AG04450 (cell line): ENCODE measurements around the gene SORCS2. TPM values are rescaled to one million over a fixed set of nuclear protein-coding genes. Genes with fewer than 3 reads are reported as not detected.

Experiments used
- CTCF ChIA-PET: fragments of 300-600, 350-600 bp; formaldehyde crosslinking; extraction: SDS; loops from one replicate; lab custom pipeline; 2022; ENCODE audit warnings: antibody characterized with exemption, inconsistent platforms; lab: Charles Lee
- POLR2A ChIA-PET: fragments of 350-600 bp; formaldehyde crosslinking; extraction: SDS; loops from one replicate; lab custom pipeline; 2021; ENCODE audit warnings: antibody characterized with exemption, inconsistent platforms; lab: Yijun Ruan, JAX
- DNase-seq: peaks from one replicate; pipeline ENCODE4 v3.0.0-alpha.2; 2011; ENCODE audit warnings: low read depth, low spot score
- H3K27ac ChIP-seq: one replicate; pipeline ENCODE4 v1.5.1; 2012; ENCODE audit warnings: low read depth, low read length, control low read depth
- H3K27me3 ChIP-seq: one replicate; pipeline ENCODE4 v1.6.0; 2012; ENCODE audit warnings: low read length; ENCODE audit not compliant: control insufficient read depth, insufficient read depth
- H3K4me3 ChIP-seq: 2 replicates; pipeline ENCODE4 v1.5.1; 2011; ENCODE audit warnings: mild to moderate bottlenecking, low read depth, low read length, control low read depth
- H3K9me3 ChIP-seq: 2 replicates; pipeline ENCODE4 v1.5.1; 2012; ENCODE audit warnings: low read length; ENCODE audit not compliant: control insufficient read depth, insufficient read depth
- CTCF ChIP-seq: IDR thresholded peaks from 2 replicates; pipeline ENCODE4 v1.5.1; 2011; ENCODE audit warnings: low read depth, low read length, control low read depth, inconsistent platforms
- polyA plus RNA-seq: library from polyadenylated mRNA; depleted of rRNA; stranded (reverse); fragments of >200 nt; gene quantifications from 2 replicates; pipeline ENCODE4 v1.2.3, GENCODE V29; 2011

The SORCS2 gene
- polyA plus RNA-seq, 1 experiment: 0.29 TPM

- no peak for TF ChIP-seq CTCF
Measured at GRCh38 chr4:7252051-7252450, 59.7 kb downstream of the SORCS2 start.

GRCh38 chr4:7252510-7253340 lies 60.4 kb downstream of the SORCS2 start:
- no peak for TF ChIP-seq CTCF
- ChIA-PET POLR2A (no interaction called here), CTCF (no interaction called here)
- Histone ChIP-seq H3K27me3 (peaks cover 65% of the 10 kb centered on the region), H3K4me3 (no peak overlapping the region), H3K9me3 (no peaks in the 10 kb centered on the region; the same call in none of the 2 replicates), H3K27ac (no peak overlapping the region)
- DNase-seq: no peak

More at GRCh38 chr4:7252051-7252450, 59.7 kb downstream of the SORCS2 start:
- DNase-seq: no peak
- CTCF ChIA-PET: no interaction called here
- H3K4me3 ChIP-seq: no peak overlapping the region
- no peak overlapping the region for H3K27ac ChIP-seq
- H3K9me3 ChIP-seq: no peaks in the 10 kb centered on the region; the same call in none of the 2 replicates
- peaks cover 58% of the 10 kb centered on the region for H3K27me3 ChIP-seq
- POLR2A ChIA-PET: no interaction called here

- no peaks in the 10 kb centered on the region; the same call in none of the 2 replicates for H3K9me3 ChIP-seq
- TF ChIP-seq CTCF: no peak
- no peak for DNase-seq
- H3K27me3 ChIP-seq: peaks cover 64% of the 10 kb centered on the region
- ChIA-PET CTCF (no interaction called here), POLR2A (no interaction called here)
- no peak overlapping the region for H3K27ac ChIP-seq
- H3K4me3 ChIP-seq: no peak overlapping the region
Measured at GRCh38 chr4:7253341-7253700, 61.0 kb downstream of the SORCS2 start.

GRCh38 chr4:7253837-7254236 lies 61.5 kb downstream of the SORCS2 start:
- CTCF ChIA-PET: no interaction called here
- DNase-seq: no peak

More at GRCh38 chr4:7253837-7254236, 61.5 kb downstream of the SORCS2 start:
- POLR2A ChIA-PET: no interaction called here
- TF ChIP-seq CTCF: no peak
- no peak overlapping the region for H3K4me3 ChIP-seq
- H3K27ac ChIP-seq: no peak overlapping the region
- no peaks in the 10 kb centered on the region; the same call in none of the 2 replicates for H3K9me3 ChIP-seq
- H3K27me3 ChIP-seq: peaks cover 64% of the 10 kb centered on the region
